ENCODE results near the gene TMEM176A. TPM values are rescaled to one million over a fixed set of nuclear protein-coding genes. Genes with fewer than 3 reads are reported as not detected.

The TMEM176A gene
- total and polyA plus RNA-seq, 8 donors, result 2.7 to 48.8 (median 5.9) TPM

DNA sequence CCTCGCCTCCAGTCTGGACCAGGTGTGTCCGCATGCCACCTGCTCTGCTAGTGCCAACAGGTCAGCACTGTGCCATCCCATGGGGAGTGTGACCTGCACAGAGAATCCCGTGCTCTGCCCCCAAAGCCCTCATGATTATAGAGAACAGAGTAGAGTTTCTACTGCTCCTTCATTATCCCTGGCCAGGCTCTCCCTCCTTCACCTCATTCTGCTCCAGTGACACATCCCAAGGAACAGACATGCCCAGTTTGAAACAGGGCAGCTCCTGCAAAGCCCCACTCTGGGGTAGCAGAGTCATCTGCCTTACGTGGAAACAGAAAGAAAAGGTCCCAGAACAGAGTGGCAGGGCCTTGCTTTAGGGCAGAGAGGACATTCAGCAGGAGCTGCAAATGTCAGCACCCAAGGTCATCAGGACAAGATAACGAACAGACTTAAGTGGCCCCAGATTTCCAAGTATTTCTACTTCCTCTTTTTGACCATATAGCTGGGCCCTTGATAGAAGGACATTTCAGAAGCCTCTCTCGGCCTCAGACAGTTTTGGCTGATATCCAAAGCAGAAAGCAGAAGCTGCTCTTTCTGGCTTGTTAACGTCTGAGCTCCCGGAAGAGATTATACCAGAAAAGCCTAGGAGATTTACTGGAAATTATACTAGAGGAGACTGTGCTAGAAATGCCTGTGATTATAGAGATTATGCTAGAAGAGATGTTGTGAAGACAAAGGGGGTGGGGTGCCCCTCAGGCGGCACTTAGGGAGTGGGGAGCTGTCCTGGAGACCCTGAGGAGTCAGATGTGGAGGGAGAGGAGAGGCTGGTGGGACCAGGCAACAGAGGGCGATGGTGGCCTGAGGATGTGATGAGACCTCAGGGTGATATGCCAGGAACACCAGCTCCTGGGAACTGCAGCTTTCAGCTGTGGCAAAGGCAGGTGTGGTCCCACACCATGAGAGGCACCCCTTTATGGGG is 13.0 kb upstream of the TMEM176A start:
- ATAC-seq (peak; percentile 54), DNase-seq (peak in 3 of 4 donors; percentile 37 to 70 (median 53))
- no peak overlapping the region for H3K4me3 ChIP-seq
- intact Hi-C loops (cut with DNase I), result no loop called here
- H3K9me3 ChIP-seq, result no peaks in the 10 kb centered on the region
- TF ChIP-seq, protein P1, sequence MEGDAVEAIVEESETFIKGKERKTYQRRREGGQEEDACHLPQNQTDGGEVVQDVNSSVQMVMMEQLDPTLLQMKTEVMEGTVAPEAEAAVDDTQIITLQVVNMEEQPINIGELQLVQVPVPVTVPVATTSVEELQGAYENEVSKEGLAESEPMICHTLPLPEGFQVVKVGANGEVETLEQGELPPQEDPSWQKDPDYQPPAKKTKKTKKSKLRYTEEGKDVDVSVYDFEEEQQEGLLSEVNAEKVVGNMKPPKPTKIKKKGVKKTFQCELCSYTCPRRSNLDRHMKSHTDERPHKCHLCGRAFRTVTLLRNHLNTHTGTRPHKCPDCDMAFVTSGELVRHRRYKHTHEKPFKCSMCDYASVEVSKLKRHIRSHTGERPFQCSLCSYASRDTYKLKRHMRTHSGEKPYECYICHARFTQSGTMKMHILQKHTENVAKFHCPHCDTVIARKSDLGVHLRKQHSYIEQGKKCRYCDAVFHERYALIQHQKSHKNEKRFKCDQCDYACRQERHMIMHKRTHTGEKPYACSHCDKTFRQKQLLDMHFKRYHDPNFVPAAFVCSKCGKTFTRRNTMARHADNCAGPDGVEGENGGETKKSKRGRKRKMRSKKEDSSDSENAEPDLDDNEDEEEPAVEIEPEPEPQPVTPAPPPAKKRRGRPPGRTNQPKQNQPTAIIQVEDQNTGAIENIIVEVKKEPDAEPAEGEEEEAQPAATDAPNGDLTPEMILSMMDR (IDR thresholded peaks at IDR 0.05), result no peak
- peaks cover 8 to 66% of the 10 kb centered on the region in 2 donors for H3K4me1 ChIP-seq
- no peaks in the 10 kb centered on the region for H3K36me3 ChIP-seq
- peak overlapping the region; percentile 78 to 80 for H3K27ac ChIP-seq
- H3K27me3 ChIP-seq, result no peaks in the 10 kb centered on the region

DNA sequence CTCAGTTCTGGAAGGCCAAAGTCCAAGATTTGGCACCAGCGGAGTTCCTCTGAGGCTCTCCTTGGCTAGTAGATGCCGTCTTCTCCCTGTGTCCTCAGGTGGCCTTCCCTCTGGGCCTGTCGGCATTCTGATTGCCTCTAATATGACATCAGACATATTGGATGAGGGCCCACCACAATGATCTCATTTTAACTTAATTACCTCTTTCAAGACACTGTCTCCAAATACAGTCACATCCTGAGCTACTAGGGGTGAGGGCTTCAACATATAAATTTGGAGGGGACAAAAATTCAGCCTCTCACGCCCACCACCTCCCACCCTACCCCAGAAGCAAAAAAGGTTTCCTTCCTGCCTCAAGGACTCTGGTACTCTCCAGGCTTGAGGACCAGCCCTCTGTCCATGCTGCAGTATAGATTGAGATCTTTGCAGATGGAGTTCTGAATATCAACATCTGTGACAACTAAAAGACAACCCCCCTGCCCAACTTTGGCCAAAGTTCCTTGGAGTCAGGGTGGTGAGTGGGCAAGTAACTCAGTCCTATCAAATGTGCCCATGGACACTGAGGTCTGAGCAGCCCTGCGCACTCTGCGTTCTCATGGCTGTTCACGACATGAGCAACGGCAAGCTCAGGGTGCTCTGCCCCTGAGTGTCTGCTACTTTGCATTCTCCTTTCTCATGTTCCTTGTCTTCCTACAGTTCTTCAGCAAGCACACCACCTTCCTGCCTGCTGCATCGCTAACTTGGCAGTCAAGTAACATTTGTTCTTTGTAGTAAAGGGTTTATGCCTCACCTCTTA is 11.9 kb upstream of the TMEM176A start:
- H3K36me3 ChIP-seq, result no peaks in the 10 kb centered on the region
- intact Hi-C loops (cut with DNase I), result no loop called here
- peaks cover 0 to 5% of the 10 kb centered on the region in 2 donors for H3K27me3 ChIP-seq
- no peaks in the 10 kb centered on the region for H3K9me3 ChIP-seq
- TF ChIP-seq, protein P1 (IDR thresholded peaks at IDR 0.05), result no peak
- H3K4me1 ChIP-seq, result peaks cover 8 to 62% of the 10 kb centered on the region in 2 donors
- ATAC-seq, result no peak
- DNase-seq, result peak in 1 of 4 donors; percentile 52
- H3K4me3 ChIP-seq, result no peak overlapping the region
- H3K27ac ChIP-seq, result peak overlapping the region; percentile 78 to 80

DNA sequence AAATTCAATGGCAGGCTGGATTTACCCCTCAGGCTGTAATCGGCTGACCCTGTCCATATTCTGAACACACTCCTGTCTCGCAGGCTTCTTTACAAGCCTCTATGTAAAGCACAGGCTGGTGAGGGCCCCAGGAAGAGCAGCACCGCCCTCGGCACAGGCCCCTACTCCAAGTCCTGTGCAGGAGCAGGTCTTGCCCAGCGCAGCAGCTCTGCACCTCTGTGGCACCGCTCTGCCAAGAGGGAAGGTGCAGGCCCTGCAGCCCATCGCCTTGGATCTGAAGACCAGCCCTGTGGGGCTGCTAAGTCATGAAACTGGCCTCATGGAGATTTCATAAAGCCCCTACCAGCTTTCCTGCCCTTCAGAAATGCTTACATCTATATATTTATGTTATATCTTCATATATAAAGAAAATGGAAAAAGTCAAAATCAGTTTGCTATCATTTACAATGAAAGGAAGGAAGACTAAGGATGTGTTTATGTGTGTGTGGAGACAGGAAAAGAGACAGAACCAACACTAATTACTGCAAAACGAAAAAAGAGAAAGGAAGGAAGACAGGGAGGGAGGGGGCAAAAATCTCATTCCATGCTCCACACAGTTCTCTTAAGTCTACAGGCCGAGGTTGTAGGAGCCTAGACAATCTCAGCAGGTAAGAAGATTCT is 10.0 kb upstream of the TMEM176A start:
- ATAC-seq (no peak), DNase-seq (no peak)
- H3K4me1 ChIP-seq, result peaks cover 8 to 44% of the 10 kb centered on the region in 2 donors
- H3K27ac ChIP-seq, result peak overlapping the region in 1 of 2 donors; percentile 26
- TF ChIP-seq, protein P1 (IDR thresholded peaks at IDR 0.05), result no peak
- intact Hi-C loops (cut with DNase I), result no loop called here
- peaks cover 0 to 10% of the 10 kb centered on the region in 2 donors for H3K27me3 ChIP-seq
- no peaks in the 10 kb centered on the region for H3K36me3 ChIP-seq
- H3K9me3 ChIP-seq, result no peaks in the 10 kb centered on the region
- no peak overlapping the region for H3K4me3 ChIP-seq

DNA sequence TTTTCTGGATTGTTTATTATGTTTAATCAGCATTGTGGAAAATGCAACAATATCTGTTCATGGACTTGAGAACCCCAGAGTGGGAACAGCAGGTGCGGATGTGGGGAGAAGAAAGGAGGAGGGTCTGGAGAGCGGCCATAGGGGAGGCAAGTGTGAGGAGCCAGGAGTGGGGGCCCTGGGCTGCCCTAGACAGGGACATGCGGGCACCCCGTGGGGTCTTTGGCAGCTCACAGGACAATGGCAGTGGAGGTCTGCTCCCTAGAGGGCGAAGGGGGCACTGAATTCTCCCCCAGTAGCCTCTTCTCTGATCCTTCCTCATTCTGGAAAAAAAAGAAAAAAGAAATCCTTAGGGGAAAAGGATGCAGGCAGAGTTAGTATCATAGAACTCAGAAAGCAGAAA is 9.3 kb upstream of the TMEM176A start:
- Histone ChIP-seq H3K9me3 (no peaks in the 10 kb centered on the region), H3K27ac (no peak overlapping the region), H3K4me3 (no peak overlapping the region), H3K4me1 (peaks cover 8 to 38% of the 10 kb centered on the region in 2 donors), H3K36me3 (no peaks in the 10 kb centered on the region), H3K27me3 (peaks cover 0 to 17% of the 10 kb centered on the region in 2 donors)
- no peak for ATAC-seq
- DNase-seq, result no peak
- intact Hi-C loops (cut with DNase I), result no loop called here
- TF ChIP-seq, protein P1 (IDR thresholded peaks at IDR 0.05), result no peak

All from left lung (tissue), 10 donors.